Activated naive CD4-positive, alpha-beta T cell treated with Interleukin-2 at 50 U/mL for 16 hours (primary cell): ENCODE data around the gene PPP3R1.

ENCODE experiments used
- DNase-seq: peaks from one replicate; pipeline ENCODE4 v3.0.0-alpha.2; 2020

Gene PPP3R1

DNA sequence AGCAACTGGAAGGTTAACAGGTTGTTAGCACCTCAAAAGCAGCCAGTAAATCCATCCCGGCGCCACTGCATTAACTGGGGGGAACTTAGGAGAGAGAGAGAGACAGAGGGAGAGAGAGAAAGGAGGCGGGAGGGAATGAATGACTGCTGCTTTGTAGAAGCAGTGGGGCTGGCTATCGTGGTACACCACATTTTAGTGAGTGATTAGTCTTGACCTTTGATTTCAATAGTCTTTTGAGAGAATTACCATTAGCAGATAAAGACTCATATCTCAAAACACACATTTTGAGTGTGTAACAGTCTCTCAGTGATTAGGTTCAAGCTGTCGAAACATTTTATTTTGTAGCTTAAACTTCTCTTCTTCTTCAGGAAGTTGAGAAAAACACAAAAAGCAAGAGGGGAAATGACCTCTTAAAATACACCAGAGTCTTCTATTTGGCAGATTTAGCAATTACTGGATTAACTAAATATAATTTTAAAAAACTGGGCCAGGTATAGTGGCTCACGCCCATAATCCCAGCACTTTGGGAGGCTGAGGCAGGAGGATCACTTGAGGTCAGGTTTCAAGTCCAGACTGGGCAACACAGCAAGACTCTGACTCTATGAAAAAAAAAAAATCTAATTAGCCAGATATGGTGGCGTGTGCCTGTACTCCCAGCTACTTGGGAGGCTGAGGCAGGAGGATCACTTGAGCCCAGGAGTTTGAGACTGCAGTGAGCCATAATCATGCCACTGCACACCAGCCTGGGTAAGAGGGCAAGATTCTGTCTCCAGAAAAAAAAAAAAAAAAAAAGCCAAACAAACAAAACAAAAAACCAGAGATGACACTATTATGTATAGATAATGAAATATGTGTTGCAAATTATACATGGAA is 116.6 kb downstream of the PPP3R1 start:
- no peak for DNase-seq

- DNase-seq = no peak
Measured at GRCh38 chr2:68134554-68134953, 117.8 kb downstream of the PPP3R1 start.

- DNase-seq = no peak
Measured at GRCh38 chr2:68134120-68134519, 118.2 kb downstream of the PPP3R1 start.
